Fibroblast of lung (primary cell): Measurements from ENCODE around the gene RIT1.

Experiments
- CTCF ChIP-seq, 2 donors: IDR thresholded peaks in 1 of 2; conservative IDR thresholded peaks in 1 of 2; 1 replicate in 1 of 2; 2 replicates in 1 of 2; pipeline ENCODE4 v1.5.1; 2011 to 2012; ENCODE audit warnings: low read length in 2 of 2, control low read depth in 1 of 2, inconsistent platforms in 1 of 2, low read depth in 1 of 2, mild to moderate bottlenecking in 1 of 2
- EZH2 ChIP-seq: IDR thresholded peaks from 2 replicates; pipeline ENCODE4 v1.5.1; 2012; ENCODE audit warnings: low read length, control low read depth, mild to moderate bottlenecking; ENCODE audit errors: missing control alignments

GRCh38 chr1:155942578-155943141, 31.5 kb upstream of the RIT1 start:
- TF ChIP-seq EZH2 (no peak), CTCF (conservative IDR thresholded peaks at IDR 0.05 in 1 of 2, IDR thresholded peaks at IDR 0.05 in 1 of 2; ENCODE audit: low read depth in 1 of 2, low read length in 2 of 2) (no peak)
